Smooth muscle cell (in vitro differentiated cells): ENCODE results near the gene TEX13C. TPM values are rescaled to one million over a fixed set of nuclear protein-coding genes. Genes with fewer than 3 reads are reported as not detected.

Experiments
- DNase-seq: peaks from one replicate; lab custom pipeline; 2025; ENCODE audit not compliant: unreplicated experiment; lab: John Stamatoyannopoulos, UW
- H2AFZ ChIP-seq: fragments of 200-600 bp; sonication (generic); 2 replicates; pipeline ENCODE4 v1.6.0; 2016; ENCODE audit warnings: antibody characterized with exemption, low read depth, mild to moderate bottlenecking
- H3F3A ChIP-seq: fragments of 200-600 bp; sonication (generic); 2 replicates; pipeline ENCODE4 v1.6.0; 2017; ENCODE audit warnings: antibody characterized with exemption, low read depth
- H3K27ac ChIP-seq: fragments of 200-600 bp; sonication (generic); 2 replicates; pipeline ENCODE4 v1.5.1; 2016; ENCODE audit warnings: low read depth, mild to moderate bottlenecking
- H3K27me3 ChIP-seq: fragments of 200-600 bp; sonication (generic); 2 replicates; pipeline ENCODE4 v1.6.1; 2016; ENCODE audit warnings: low read depth, mild to moderate bottlenecking
- H3K36me3 ChIP-seq: fragments of 200-600 bp; sonication (generic); 2 replicates; pipeline ENCODE4 v1.5.1; 2016; ENCODE audit warnings: low read depth
- H3K4me1 ChIP-seq: fragments of 200-600 bp; sonication (generic); 2 replicates; pipeline ENCODE4 v1.5.1; 2016; ENCODE audit warnings: low read depth
- H3K4me2 ChIP-seq: fragments of 200-600 bp; sonication (generic); 2 replicates; pipeline ENCODE4 v1.6.0; 2016; ENCODE audit warnings: mild to moderate bottlenecking
- H3K4me3 ChIP-seq: fragments of 200-600 bp; sonication (generic); 2 replicates; pipeline ENCODE4 v1.5.1; 2016; ENCODE audit warnings: mild to moderate bottlenecking
- H3K79me2 ChIP-seq: fragments of 200-600 bp; sonication (generic); 2 replicates; pipeline ENCODE4 v1.6.0; 2016; ENCODE audit warnings: low read depth, mild to moderate bottlenecking
- H3K9ac ChIP-seq: fragments of 200-600 bp; sonication (generic); 2 replicates; pipeline ENCODE4 v1.6.0; 2016; ENCODE audit warnings: low read depth
- H3K9me3 ChIP-seq: fragments of 200-600 bp; sonication (generic); replicated peaks from 2 replicates; pipeline ENCODE4 v1.5.1; 2016; ENCODE audit warnings: low read depth
- H4K20me1 ChIP-seq: fragments of 200-600 bp; sonication (generic); 2 replicates; pipeline ENCODE4 v1.6.0; 2016; ENCODE audit warnings: low read depth
- WGBS: methylation state at CpG from one replicate; pipeline ENCODE4 v1.1.7; 2016; ENCODE audit warnings: low lambda C conversion rate; 5-methylcytosine and 5-hydroxymethylcytosine counted together
- polyA plus RNA-seq: library from polyadenylated mRNA; unstranded; fragments of >200 nt; fragmentation: Nextera tagmentation; extraction: Ambion mirVana; gene quantifications from 2 replicates; pipeline ENCODE4 v1.2.1, GENCODE V29; 2016
- total RNA-seq: library from RNA; depleted of rRNA; stranded (reverse); fragments of >200 nt; gene quantifications from 2 replicates; pipeline ENCODE4 v1.2.3, GENCODE V29; 2014
- TF ChIP-seq, protein P1 (sequence below): fragments of 200-600 bp; sonication (generic); IDR thresholded peaks from 2 replicates; pipeline ENCODE4 v1.5.1; 2017; ENCODE audit warnings: borderline replicate concordance, mild to moderate bottlenecking, antibody characterized with exemption; ENCODE audit not compliant: insufficient read depth, poor library complexity, severe bottlenecking

Gene TEX13C
- total and polyA plus RNA-seq, 2 experiments from 2014 or later = not detected

- WGBS = 76% methylated on average over 4 of the region's 4 CpGs
Measured at GRCh38 chrX:125340490-125340889, 20.8 kb downstream of the TEX13C start.

GRCh38 chrX:125374169-125374568, 54.5 kb downstream of the TEX13C start:
- H3F3A ChIP-seq = no peaks in the 10 kb centered on the region
- H3K9me3 ChIP-seq = no peaks in the 10 kb centered on the region
- 92% methylated on average over 1 of the region's 1 CpG for WGBS
- H4K20me1 ChIP-seq = no peaks in the 10 kb centered on the region
- no peak overlapping the region for H3K4me3 ChIP-seq
- H3K9ac ChIP-seq = no peak overlapping the region
- H3K36me3 ChIP-seq = no peaks in the 10 kb centered on the region
- no peaks in the 10 kb centered on the region for H3K4me1 ChIP-seq
- DNase-seq = no peak
- no peak overlapping the region for H3K27ac ChIP-seq
- TF ChIP-seq, protein P1, sequence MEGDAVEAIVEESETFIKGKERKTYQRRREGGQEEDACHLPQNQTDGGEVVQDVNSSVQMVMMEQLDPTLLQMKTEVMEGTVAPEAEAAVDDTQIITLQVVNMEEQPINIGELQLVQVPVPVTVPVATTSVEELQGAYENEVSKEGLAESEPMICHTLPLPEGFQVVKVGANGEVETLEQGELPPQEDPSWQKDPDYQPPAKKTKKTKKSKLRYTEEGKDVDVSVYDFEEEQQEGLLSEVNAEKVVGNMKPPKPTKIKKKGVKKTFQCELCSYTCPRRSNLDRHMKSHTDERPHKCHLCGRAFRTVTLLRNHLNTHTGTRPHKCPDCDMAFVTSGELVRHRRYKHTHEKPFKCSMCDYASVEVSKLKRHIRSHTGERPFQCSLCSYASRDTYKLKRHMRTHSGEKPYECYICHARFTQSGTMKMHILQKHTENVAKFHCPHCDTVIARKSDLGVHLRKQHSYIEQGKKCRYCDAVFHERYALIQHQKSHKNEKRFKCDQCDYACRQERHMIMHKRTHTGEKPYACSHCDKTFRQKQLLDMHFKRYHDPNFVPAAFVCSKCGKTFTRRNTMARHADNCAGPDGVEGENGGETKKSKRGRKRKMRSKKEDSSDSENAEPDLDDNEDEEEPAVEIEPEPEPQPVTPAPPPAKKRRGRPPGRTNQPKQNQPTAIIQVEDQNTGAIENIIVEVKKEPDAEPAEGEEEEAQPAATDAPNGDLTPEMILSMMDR = no peak
- no peak overlapping the region for H2AFZ ChIP-seq
- H3K79me2 ChIP-seq = no peaks in the 10 kb centered on the region
- no peaks in the 10 kb centered on the region for H3K27me3 ChIP-seq
- no peak overlapping the region for H3K4me2 ChIP-seq

More at GRCh38 chrX:125340490-125340889, 20.8 kb downstream of the TEX13C start:
- no peak for DNase-seq
- Histone ChIP-seq H3K79me2 (no peaks in the 10 kb centered on the region), H3K9me3 (no peaks in the 10 kb centered on the region), H3K27me3 (no peaks in the 10 kb centered on the region), H3K4me1 (no peaks in the 10 kb centered on the region), H3F3A (no peaks in the 10 kb centered on the region), H3K36me3 (no peaks in the 10 kb centered on the region), H3K4me3 (no peak overlapping the region), H4K20me1 (no peaks in the 10 kb centered on the region), H3K27ac (no peak overlapping the region), H3K4me2 (no peak overlapping the region), H3K9ac (no peak overlapping the region), H2AFZ (no peak overlapping the region)
- TF ChIP-seq, protein P1 = no peak
